PC-3 (cell line): ENCODE data around the gene DYSF. TPM values are rescaled to one million over a fixed set of nuclear protein-coding genes. Genes with fewer than 3 reads are reported as not detected.
A peak's percentile ranks its signal among the peaks of the same experiment; 100 is the strongest.

Experiments
- ATAC-seq: fragments of 200-7000 bp; cut with Tn5 transposase; 2 replicates; pipeline ENCODE4 v1.9.1; 2020; ENCODE audit warnings: mild to moderate bottlenecking, moderate library complexity
- BruUV-seq: library from RNA; stranded (reverse); fragments of 400-500 nt; replicated peaks from 2 replicates; lab custom pipeline; 2021; lab: Mats Ljungman, UMichigan
- CTCF ChIA-PET: fragments of 300-600 bp; sonication (Branson Sonifier 250); formaldehyde crosslinking; loops from one replicate; lab custom pipeline; 2022; ENCODE audit warnings: antibody characterized with exemption; lab: Charles Lee
- POLR2A ChIA-PET: fragments of 300-600 bp; sonication (Branson Sonifier 250); formaldehyde crosslinking; loops from one replicate; lab custom pipeline; 2022; ENCODE audit warnings: antibody characterized with exemption; ENCODE audit not compliant: unreplicated experiment; lab: Charles Lee
- DNase-seq: peaks from one replicate; pipeline ENCODE4 v3.0.0-alpha.2; 2015
- H2AFZ ChIP-seq: fragments of 300-600 bp; sonication (generic); 2 replicates; pipeline ENCODE4 v1.6.0; 2016; ENCODE audit warnings: antibody characterized with exemption, low read length
- H3F3A ChIP-seq: fragments of 300-600 bp; sonication (generic); one replicate; pipeline ENCODE4 v1.6.0; 2017; ENCODE audit warnings: antibody characterized with exemption, low read length, control low read depth, mild to moderate bottlenecking; ENCODE audit not compliant: unreplicated experiment
- H3K27ac ChIP-seq: fragments of 300-600 bp; sonication (generic); 2 replicates; pipeline ENCODE4 v1.5.1; 2016; ENCODE audit warnings: mild to moderate bottlenecking, low read length
- H3K27me3 ChIP-seq: fragments of 300-600 bp; sonication (generic); 2 replicates; pipeline ENCODE4 v1.6.1; 2016; ENCODE audit warnings: low read length, mixed read lengths
- H3K36me3 ChIP-seq: fragments of 300-600 bp; sonication (generic); 2 replicates; pipeline ENCODE4 v1.6.1; 2016; ENCODE audit warnings: low read depth, mixed run types, low read length, mixed read lengths
- H3K4me1 ChIP-seq: fragments of 300-600 bp; sonication (generic); 2 replicates; pipeline ENCODE4 v1.5.1; 2016; ENCODE audit warnings: low read length; ENCODE audit not compliant: insufficient read depth
- H3K4me2 ChIP-seq: fragments of 300-600 bp; sonication (generic); 2 replicates; pipeline ENCODE4 v1.6.0; 2016; ENCODE audit warnings: low read length
- H3K4me3 ChIP-seq: fragments of 300-600 bp; sonication (generic); 2 replicates; pipeline ENCODE4 v1.5.1; 2016; ENCODE audit warnings: mild to moderate bottlenecking, low read length, mixed read lengths
- H3K79me2 ChIP-seq: fragments of 300-600 bp; sonication (generic); 2 replicates; pipeline ENCODE4 v1.6.1; 2017; ENCODE audit warnings: low read length, mixed read lengths
- H3K9ac ChIP-seq: fragments of 300-600 bp; sonication (generic); 2 replicates; pipeline ENCODE4 v1.6.0; 2016; ENCODE audit warnings: mild to moderate bottlenecking, low read length
- H3K9me2 ChIP-seq: fragments of 300-600 bp; sonication (generic); replicated peaks from 2 replicates; pipeline ENCODE4 v1.6.1; 2016; ENCODE audit warnings: mixed run types, low read length, mixed read lengths
- H3K9me3 ChIP-seq: fragments of 300-600 bp; sonication (generic); 2 replicates; pipeline ENCODE4 v1.6.1; 2016; ENCODE audit warnings: low read length, mixed read lengths
- H4K20me1 ChIP-seq: fragments of 300-600 bp; sonication (generic); 2 replicates; pipeline ENCODE4 v1.6.1; 2016; ENCODE audit warnings: low read length, mixed read lengths
- EZH2 ChIP-seq: fragments of 300-600 bp; sonication (generic); IDR thresholded peaks from one replicate; pipeline ENCODE4 v1.6.1; 2017; ENCODE audit warnings: antibody characterized with exemption, mild to moderate bottlenecking, low read length; ENCODE audit not compliant: unreplicated experiment
- EZH2phosphoT487 ChIP-seq: fragments of 300-600 bp; sonication (generic); IDR thresholded peaks from 2 replicates; pipeline ENCODE4 v1.6.1; 2018; ENCODE audit warnings: mild to moderate bottlenecking, antibody characterized with exemption, low read length, borderline replicate concordance
- intact Hi-C: fragments of 100-400 bp; cut with micrococcal nuclease; formaldehyde crosslinking; loops from 2 replicates; pipeline ENCODE4 v1.9.0; 2023
- total RNA-seq: library from RNA; depleted of rRNA; stranded (reverse); fragments of >200 nt; gene quantifications from 2 replicates; pipeline ENCODE4 v1.2.3, GENCODE V29; 2014
- TF ChIP-seq, protein P1 (sequence below): fragments of 300-600 bp; sonication (generic); conservative IDR thresholded peaks from 2 replicates; pipeline ENCODE4 v1.5.1; 2017; ENCODE audit warnings: antibody characterized with exemption, low read depth, mild to moderate bottlenecking, low read length

Gene DYSF
- total RNA-seq, 1 experiment from 2014 or later: 13.0 TPM

- TF ChIP-seq EZH2: no peak
- no peak for TF ChIP-seq EZH2phosphoT487
- TF ChIP-seq, protein P1, sequence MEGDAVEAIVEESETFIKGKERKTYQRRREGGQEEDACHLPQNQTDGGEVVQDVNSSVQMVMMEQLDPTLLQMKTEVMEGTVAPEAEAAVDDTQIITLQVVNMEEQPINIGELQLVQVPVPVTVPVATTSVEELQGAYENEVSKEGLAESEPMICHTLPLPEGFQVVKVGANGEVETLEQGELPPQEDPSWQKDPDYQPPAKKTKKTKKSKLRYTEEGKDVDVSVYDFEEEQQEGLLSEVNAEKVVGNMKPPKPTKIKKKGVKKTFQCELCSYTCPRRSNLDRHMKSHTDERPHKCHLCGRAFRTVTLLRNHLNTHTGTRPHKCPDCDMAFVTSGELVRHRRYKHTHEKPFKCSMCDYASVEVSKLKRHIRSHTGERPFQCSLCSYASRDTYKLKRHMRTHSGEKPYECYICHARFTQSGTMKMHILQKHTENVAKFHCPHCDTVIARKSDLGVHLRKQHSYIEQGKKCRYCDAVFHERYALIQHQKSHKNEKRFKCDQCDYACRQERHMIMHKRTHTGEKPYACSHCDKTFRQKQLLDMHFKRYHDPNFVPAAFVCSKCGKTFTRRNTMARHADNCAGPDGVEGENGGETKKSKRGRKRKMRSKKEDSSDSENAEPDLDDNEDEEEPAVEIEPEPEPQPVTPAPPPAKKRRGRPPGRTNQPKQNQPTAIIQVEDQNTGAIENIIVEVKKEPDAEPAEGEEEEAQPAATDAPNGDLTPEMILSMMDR: no peak
- Histone ChIP-seq H3K4me1 (peaks cover 3% of the 10 kb centered on the region; the same call in 1 of the 2 replicates), H3K79me2 (no peaks in the 10 kb centered on the region), H3K9me2 (no peaks in the 10 kb centered on the region), H3K9me3 (no peaks in the 10 kb centered on the region), H3K9ac (no peak overlapping the region), H3K4me3 (no peak overlapping the region), H3K27me3 (no peaks in the 10 kb centered on the region), H4K20me1 (no peaks in the 10 kb centered on the region), H3K4me2 (no peak overlapping the region), H3F3A (no peaks in the 10 kb centered on the region), H3K27ac (no peak overlapping the region), H2AFZ (no peak overlapping the region), H3K36me3 (no peaks in the 10 kb centered on the region)
- BruUV-seq: no TSS peak
- POLR2A ChIA-PET: no interaction called here
- intact Hi-C loops: no loop called here
- DNase-seq (no peak), ATAC-seq (peak; percentile 59)
- CTCF ChIA-PET: no interaction called here
Measured at GRCh38 chr2:71563872-71564271, 110.5 kb downstream of the DYSF start.

DNA sequence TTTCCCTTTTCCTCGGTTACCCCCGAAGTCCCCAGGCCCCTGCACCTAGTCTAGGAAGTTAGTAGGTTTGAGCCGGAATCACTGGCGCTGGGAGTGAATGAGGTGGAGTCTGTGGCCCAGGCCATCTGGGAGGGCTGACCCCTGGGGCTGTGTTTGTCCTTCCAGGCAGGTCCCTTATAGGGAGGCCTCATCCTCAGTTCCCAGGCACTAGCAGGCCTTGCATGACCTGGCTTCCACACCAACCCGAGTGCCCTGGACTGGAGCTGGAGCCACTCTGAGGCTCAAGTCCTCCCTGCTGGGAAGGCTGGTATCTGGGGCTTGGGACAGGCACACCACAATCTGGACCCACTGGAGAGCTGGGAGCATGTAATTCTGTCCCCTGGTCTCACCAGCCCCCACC lies 111.0 kb downstream of the DYSF start:
- peaks cover 3% of the 10 kb centered on the region; the same call in 1 of the 2 replicates for H3K4me1 ChIP-seq
- DNase-seq (no peak), ATAC-seq (no peak)
- no peaks in the 10 kb centered on the region for H3K36me3 ChIP-seq
- no peaks in the 10 kb centered on the region for H4K20me1 ChIP-seq
- POLR2A ChIA-PET: no interaction called here
- no peaks in the 10 kb centered on the region for H3K9me3 ChIP-seq
- H3K9me2 ChIP-seq: no peaks in the 10 kb centered on the region
- no TSS peak for BruUV-seq
- H3K4me2 ChIP-seq: no peak overlapping the region
- CTCF ChIA-PET: no interaction called here
- H3K9ac ChIP-seq: no peak overlapping the region
- H3K4me3 ChIP-seq: no peak overlapping the region
- TF ChIP-seq EZH2 (no peak), EZH2phosphoT487 (no peak)
- TF ChIP-seq, protein P1: no peak
- H3F3A ChIP-seq: no peaks in the 10 kb centered on the region
- no peaks in the 10 kb centered on the region for H3K79me2 ChIP-seq
- no peak overlapping the region for H3K27ac ChIP-seq
- no peaks in the 10 kb centered on the region for H3K27me3 ChIP-seq
- intact Hi-C loops: no loop called here
- H2AFZ ChIP-seq: no peak overlapping the region

- no peaks in the 10 kb centered on the region for H3K27me3 ChIP-seq
- no peaks in the 10 kb centered on the region for H3K36me3 ChIP-seq
- H4K20me1 ChIP-seq: no peaks in the 10 kb centered on the region
- no peaks in the 10 kb centered on the region for H3F3A ChIP-seq
- intact Hi-C loops: no loop called here
- no peak overlapping the region for H3K9ac ChIP-seq
- no peak overlapping the region for H3K27ac ChIP-seq
- no TSS peak for BruUV-seq
- no peak overlapping the region for H2AFZ ChIP-seq
- ChIA-PET CTCF (no interaction called here), POLR2A (no interaction called here)
- H3K79me2 ChIP-seq: no peaks in the 10 kb centered on the region
- no peak for TF ChIP-seq EZH2
- TF ChIP-seq, protein P1: no peak
- no peak for TF ChIP-seq EZH2phosphoT487
- peaks cover 3% of the 10 kb centered on the region; the same call in 1 of the 2 replicates for H3K4me1 ChIP-seq
- H3K9me3 ChIP-seq: no peaks in the 10 kb centered on the region
- no peak overlapping the region for H3K4me2 ChIP-seq
- H3K9me2 ChIP-seq: no peaks in the 10 kb centered on the region
- no peak overlapping the region for H3K4me3 ChIP-seq
- DNase-seq (no peak), ATAC-seq (no peak)
Measured at GRCh38 chr2:71564790-71565189, 111.4 kb downstream of the DYSF start.
